IMR-90 (cell line): Measurements from ENCODE around the gene C5orf52. TPM values are rescaled to one million over a fixed set of nuclear protein-coding genes. Genes with fewer than 3 reads are reported as not detected.

Experiments used
- ATAC-seq: fragments of 200-7000 bp; cut with Tn5 transposase; 2 replicates; pipeline ENCODE4 v1.9.1; 2020; ENCODE audit warnings: low read depth, mild to moderate bottlenecking, moderate library complexity
- BruUV-seq: library from RNA; stranded (reverse); fragments of 400-500 nt; replicated peaks from 2 replicates; lab custom pipeline; 2021; lab: Mats Ljungman, UMichigan
- CTCF ChIA-PET: fragments of 300-600 bp; formaldehyde crosslinking; extraction: SDS; loops from one replicate; lab custom pipeline; 2021; ENCODE audit warnings: antibody characterized with exemption; lab: Yijun Ruan, JAX
- POLR2A ChIA-PET: fragments of 300-600 bp; sonication (Branson Sonifier 250); formaldehyde crosslinking; loops from one replicate; lab custom pipeline; 2022; ENCODE audit warnings: antibody characterized with exemption; ENCODE audit not compliant: unreplicated experiment; lab: Charles Lee
- DNase-seq: peaks from one replicate; pipeline ENCODE4 v3.0.0; 2013
- H2AFZ ChIP-seq: replicated peaks from 2 replicates; pipeline ENCODE3; 2013; ENCODE audit warnings: low read length, mild to moderate bottlenecking; ENCODE audit not compliant: poor library complexity
- H2AK5ac ChIP-seq: 2 replicates; pipeline ENCODE4 v1.6.1; 2013; ENCODE audit warnings: low read depth, low read length, inconsistent platforms
- H2AK9ac ChIP-seq: replicated peaks from 2 replicates; pipeline ENCODE3; 2013; ENCODE audit warnings: mild to moderate bottlenecking, low read depth, low read length, moderate library complexity; ENCODE audit not compliant: poor library complexity
- H2BK120ac ChIP-seq: 2 replicates; pipeline ENCODE4 v1.6.1; 2013; ENCODE audit warnings: low read depth, low read length, inconsistent platforms
- H2BK15ac ChIP-seq: 3 replicates; pipeline ENCODE4 v1.6.1; 2013; ENCODE audit warnings: low read depth, low read length, inconsistent platforms
- H2BK20ac ChIP-seq: 2 replicates; pipeline ENCODE4 v1.6.1; 2013; ENCODE audit warnings: low read depth, mild to moderate bottlenecking, inconsistent platforms, low read length, moderate library complexity
- H2BK5ac ChIP-seq: 2 replicates; pipeline ENCODE4 v1.6.1; 2013; ENCODE audit warnings: mild to moderate bottlenecking, low read depth, low read length, inconsistent platforms; ENCODE audit not compliant: poor library complexity, severe bottlenecking
- H3K14ac ChIP-seq: replicated peaks from 2 replicates; pipeline ENCODE4 v1.6.1; 2013; ENCODE audit warnings: low read depth, low read length, inconsistent platforms
- H3K18ac ChIP-seq: 2 replicates; pipeline ENCODE4 v1.6.1; 2013; ENCODE audit warnings: low read depth, low read length, control low read depth
- H3K23ac ChIP-seq: 2 replicates; pipeline ENCODE4 v1.6.1; 2013; ENCODE audit warnings: low read depth, low read length, inconsistent platforms
- H3K27ac ChIP-seq: 2 replicates; pipeline ENCODE4 v1.5.1; 2013; ENCODE audit warnings: mild to moderate bottlenecking, control low read depth, low read length; ENCODE audit not compliant: insufficient read depth
- H3K27me3 ChIP-seq: 2 replicates; pipeline ENCODE4 v1.6.1; 2013; ENCODE audit warnings: low read length; ENCODE audit not compliant: control insufficient read depth, insufficient read depth
- H3K36me3 ChIP-seq: 2 replicates; pipeline ENCODE4 v1.6.1; 2013; ENCODE audit warnings: low read length, mixed read lengths; ENCODE audit not compliant: control insufficient read depth, insufficient read depth
- H3K4ac ChIP-seq: 2 replicates; pipeline ENCODE4 v1.6.1; 2013; ENCODE audit warnings: low read depth, low read length, inconsistent platforms
- H3K4me1 ChIP-seq: 2 replicates; pipeline ENCODE4 v1.6.1; 2013; ENCODE audit warnings: low read length, mixed read lengths; ENCODE audit not compliant: control insufficient read depth, insufficient read depth
- H3K4me2 ChIP-seq: 2 replicates; pipeline ENCODE4 v1.6.1; 2013; ENCODE audit warnings: low read depth, mild to moderate bottlenecking, control low read depth, low read length, moderate library complexity
- H3K4me3 ChIP-seq: 2 replicates; pipeline ENCODE4 v1.5.1; 2013; ENCODE audit warnings: low read depth, mild to moderate bottlenecking, control low read depth, low read length, moderate library complexity; ENCODE audit not compliant: insufficient read depth
- H3K56ac ChIP-seq: 2 replicates; pipeline ENCODE4 v1.6.1; 2013; ENCODE audit warnings: low read length, inconsistent platforms; ENCODE audit not compliant: insufficient read depth; ENCODE audit errors: extremely low read depth
- H3K79me1 ChIP-seq, 2 experiments: 2 replicates each; pipeline ENCODE4 v1.6.1; 2013; ENCODE audit warnings: low read length in 2 of 2, inconsistent platforms in 1 of 2, low read depth in 1 of 2
- H3K9ac ChIP-seq: 2 replicates; pipeline ENCODE4 v1.6.1; 2013; ENCODE audit warnings: low read depth, low read length, control low read depth
- H3K9me1 ChIP-seq: 2 replicates; pipeline ENCODE4 v1.6.1; 2013; ENCODE audit warnings: low read length, inconsistent platforms; ENCODE audit not compliant: insufficient read depth
- H3K9me3 ChIP-seq: 2 replicates; pipeline ENCODE4 v1.6.1; 2013; ENCODE audit warnings: low read length; ENCODE audit not compliant: control insufficient read depth, insufficient read depth
- H4K20me1 ChIP-seq: 2 replicates; pipeline ENCODE4 v1.6.1; 2013; ENCODE audit warnings: low read length, inconsistent platforms; ENCODE audit not compliant: insufficient read depth
- H4K5ac ChIP-seq: 2 replicates; pipeline ENCODE4 v1.6.1; 2013; ENCODE audit warnings: mild to moderate bottlenecking, low read depth, low read length, control low read depth
- H4K8ac ChIP-seq, 2 experiments: 2 replicates each; pipeline ENCODE4 v1.6.1; 2013; ENCODE audit warnings: low read depth in 2 of 2, low read length in 2 of 2, control low read depth in 1 of 2, inconsistent platforms in 1 of 2
- H4K91ac ChIP-seq: 2 replicates; pipeline ENCODE4 v1.6.1; 2013; ENCODE audit warnings: low read depth, low read length, inconsistent platforms; ENCODE audit not compliant: insufficient read depth
- BHLHE40 ChIP-seq: fragments of 150-350 bp; IDR thresholded peaks from 2 replicates; pipeline ENCODE4 v1.6.1; 2016; ENCODE audit warnings: mild to moderate bottlenecking, low read depth, low read length
- CEBPB ChIP-seq: IDR thresholded peaks from 2 replicates; pipeline ENCODE4 v1.6.1; 2012; ENCODE audit warnings: low read depth, low read length, improper control_type of control experiment
- CHD1 ChIP-seq: IDR thresholded peaks from 2 replicates; pipeline ENCODE4 v1.6.1; 2012; ENCODE audit warnings: low read depth, low read length, improper control_type of control experiment
- FOS ChIP-seq: fragments of 150-350 bp; IDR thresholded peaks from 2 replicates; pipeline ENCODE4 v1.6.1; 2016; ENCODE audit warnings: low read depth, low read length
- MAFK ChIP-seq: IDR thresholded peaks from 2 replicates; pipeline ENCODE4 v1.6.1; 2012; ENCODE audit warnings: low read depth, low read length, improper control_type of control experiment
- MAZ ChIP-seq: IDR thresholded peaks from 2 replicates; pipeline ENCODE4 v1.6.1; 2012; ENCODE audit warnings: low read depth, mild to moderate bottlenecking, low read length, improper control_type of control experiment, moderate library complexity, borderline replicate concordance
- MXI1 ChIP-seq: IDR thresholded peaks from 2 replicates; pipeline ENCODE4 v1.6.1; 2012; ENCODE audit warnings: low read depth, mild to moderate bottlenecking, low read length, moderate library complexity, borderline replicate concordance
- NFE2L2 ChIP-seq: fragments of 150-350 bp; IDR thresholded peaks from 2 replicates; pipeline ENCODE4 v1.6.1; 2016; ENCODE audit warnings: low read depth, mild to moderate bottlenecking, low read length
- POLR2A ChIP-seq: IDR thresholded peaks from 2 replicates; pipeline ENCODE4 v1.6.1; 2012; ENCODE audit warnings: mild to moderate bottlenecking, low read depth, low read length
- RAD21 ChIP-seq: IDR thresholded peaks from 2 replicates; pipeline ENCODE4 v1.6.1; 2012; ENCODE audit warnings: low read length, improper control_type of control experiment
- SMC3 ChIP-seq: fragments of 150-350 bp; IDR thresholded peaks from 2 replicates; pipeline ENCODE4 v1.6.1; 2016; ENCODE audit warnings: low read depth, mild to moderate bottlenecking, antibody characterized with exemption, low read length, moderate library complexity
- WGBS, 2 experiments: methylation state at CpG; one replicate each; pipeline versions ENCODE4 v1.1.5 to v1.1.7; 2013; ENCODE audit warnings: missing lambda C conversion rate in 2 of 2; ENCODE audit not compliant: insufficient read length in 1 of 2; ENCODE audit errors: extremely low coverage in 2 of 2; 5-methylcytosine and 5-hydroxymethylcytosine counted together
- dilution Hi-C: fragments of 300-500 bp; cut with HindIII; formaldehyde crosslinking; loops from one replicate; pipeline ENCODE4 v1.14.3; 2018; ENCODE audit warnings: low sequenced_read_pairs; ENCODE audit not compliant: unreplicated experiment
- in situ Hi-C: fragments of 300-500 bp; cut with MboI; formaldehyde crosslinking; loops from 3 replicates; pipeline ENCODE4 v1.14.3; 2019; ENCODE audit warnings: low sequenced_read_pairs, inconsistent platforms, mixed read lengths
- intact Hi-C: fragments of 100-400 bp; cut with micrococcal nuclease; formaldehyde crosslinking; loops from 2 replicates; pipeline ENCODE4 v1.10.0; 2022
- polyA plus RNA-seq, 3 experiments: library from polyadenylated mRNA; depleted of rRNA; stranded (reverse); fragments of >200 nt; gene quantifications; 2 replicates each; pipeline ENCODE4 v1.2.3, GENCODE V29; 2012; ENCODE audit warnings: low replicate concordance in 1 of 3
- total RNA-seq: library from RNA; depleted of rRNA; stranded (reverse); fragments of >200 nt; gene quantifications from 2 replicates; pipeline ENCODE4 v1.2.3, GENCODE V29; 2012
- TF ChIP-seq, protein P1 (sequence below): conservative IDR thresholded peaks from 2 replicates; pipeline ENCODE4 v1.5.1; 2012; ENCODE audit warnings: mild to moderate bottlenecking, low read depth, low read length, improper control_type of control experiment
- TF ChIP-seq, protein P2 (sequence below): fragments of 150-350 bp; IDR thresholded peaks from 2 replicates; pipeline ENCODE4 v1.6.1; 2017; ENCODE audit warnings: mild to moderate bottlenecking, antibody characterized with exemption, low read length, low read depth

Gene C5orf52
- total and polyA plus RNA-seq, 2 of the 4 experiments (the other 2 are of a cell fraction), result not detected

- Histone ChIP-seq H2AK9ac (no peak overlapping the region), H4K20me1 (no peaks in the 10 kb centered on the region), H3K4me3 (no peak overlapping the region), H3K79me1 (no peaks in the 10 kb centered on the region), H3K27me3 (no peaks in the 10 kb centered on the region), H2BK20ac (no peak overlapping the region), H2BK15ac (no peak overlapping the region), H3K9ac (no peak overlapping the region), H4K5ac (no peak overlapping the region), H3K36me3 (no peaks in the 10 kb centered on the region), H3K18ac (no peak overlapping the region), H4K8ac (no peak overlapping the region), H3K4me1 (no peaks in the 10 kb centered on the region), H3K56ac (no peak overlapping the region), H4K91ac (no peak overlapping the region), H3K27ac (no peak overlapping the region), H2BK5ac (no peak overlapping the region), H2BK120ac (no peak overlapping the region), H3K9me3 (no peaks in the 10 kb centered on the region), H3K9me1 (no peaks in the 10 kb centered on the region), H2AK5ac (no peak overlapping the region), H2AFZ (no peak overlapping the region), H3K23ac (no peak overlapping the region), H3K4me2 (no peak overlapping the region), H3K4ac (no peak overlapping the region), H3K14ac (no peak overlapping the region)
- ATAC-seq (no peak), DNase-seq (no peak)
- intact Hi-C loops (no loop called here), dilution Hi-C loops (no loop called here), in situ Hi-C loops (no loop called here)
- WGBS, 2 experiments, result 50% methylated on average over 1 of the region's 4 CpGs; no CpG with 5 or more reads in 1 of the 2 experiments
- POLR2A ChIA-PET, result no interaction called here
- TF ChIP-seq MXI1 (no peak), BHLHE40 (no peak), RAD21 (no peak), SMC3 (no peak), CHD1 (no peak), FOS (no peak), NFE2L2 (no peak), CEBPB (no peak), POLR2A (no peak), MAFK (no peak), MAZ (no peak)
- TF ChIP-seq, protein P1, sequence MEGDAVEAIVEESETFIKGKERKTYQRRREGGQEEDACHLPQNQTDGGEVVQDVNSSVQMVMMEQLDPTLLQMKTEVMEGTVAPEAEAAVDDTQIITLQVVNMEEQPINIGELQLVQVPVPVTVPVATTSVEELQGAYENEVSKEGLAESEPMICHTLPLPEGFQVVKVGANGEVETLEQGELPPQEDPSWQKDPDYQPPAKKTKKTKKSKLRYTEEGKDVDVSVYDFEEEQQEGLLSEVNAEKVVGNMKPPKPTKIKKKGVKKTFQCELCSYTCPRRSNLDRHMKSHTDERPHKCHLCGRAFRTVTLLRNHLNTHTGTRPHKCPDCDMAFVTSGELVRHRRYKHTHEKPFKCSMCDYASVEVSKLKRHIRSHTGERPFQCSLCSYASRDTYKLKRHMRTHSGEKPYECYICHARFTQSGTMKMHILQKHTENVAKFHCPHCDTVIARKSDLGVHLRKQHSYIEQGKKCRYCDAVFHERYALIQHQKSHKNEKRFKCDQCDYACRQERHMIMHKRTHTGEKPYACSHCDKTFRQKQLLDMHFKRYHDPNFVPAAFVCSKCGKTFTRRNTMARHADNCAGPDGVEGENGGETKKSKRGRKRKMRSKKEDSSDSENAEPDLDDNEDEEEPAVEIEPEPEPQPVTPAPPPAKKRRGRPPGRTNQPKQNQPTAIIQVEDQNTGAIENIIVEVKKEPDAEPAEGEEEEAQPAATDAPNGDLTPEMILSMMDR, result no peak
- TF ChIP-seq, protein P2, sequence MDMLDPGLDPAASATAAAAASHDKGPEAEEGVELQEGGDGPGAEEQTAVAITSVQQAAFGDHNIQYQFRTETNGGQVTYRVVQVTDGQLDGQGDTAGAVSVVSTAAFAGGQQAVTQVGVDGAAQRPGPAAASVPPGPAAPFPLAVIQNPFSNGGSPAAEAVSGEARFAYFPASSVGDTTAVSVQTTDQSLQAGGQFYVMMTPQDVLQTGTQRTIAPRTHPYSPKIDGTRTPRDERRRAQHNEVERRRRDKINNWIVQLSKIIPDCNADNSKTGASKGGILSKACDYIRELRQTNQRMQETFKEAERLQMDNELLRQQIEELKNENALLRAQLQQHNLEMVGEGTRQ, result no peak
- CTCF ChIA-PET, result no interaction called here
- BruUV-seq, result no TSS peak
Observed at GRCh38 chr5:157681048-157681447, 9.7 kb downstream of the C5orf52 start.
